Mesothelial cell of epicardium (in vitro differentiated cells): ENCODE results near the gene RAD51C. TPM values are rescaled to one million over a fixed set of nuclear protein-coding genes. Genes with fewer than 3 reads are reported as not detected.
"Not testable (repeated sequence)": the region's sequence is repeated elsewhere in the genome, so short reads cannot be mapped to it uniquely, and the experiment has no call there.

Experiments
- DNase-seq, 2 experiments: peaks; one replicate each; pipeline ENCODE4 v3.0.0; 2021; ENCODE audit warnings: low spot score in 2 of 2; ENCODE audit not compliant: unreplicated experiment in 2 of 2
- H3K27ac Mint-ChIP-seq: 2 replicates; pipeline ENCODE4 v1.8.0; 2021; ENCODE audit warnings: mixed read lengths
- H3K27me3 Mint-ChIP-seq: 2 replicates; pipeline ENCODE4 v1.8.0; 2021; ENCODE audit warnings: low read depth, mixed read lengths
- H3K36me3 Mint-ChIP-seq: 2 replicates; pipeline ENCODE4 v1.8.0; 2021; ENCODE audit warnings: mixed read lengths
- H3K4me1 Mint-ChIP-seq: 2 replicates; pipeline ENCODE4 v1.8.0; 2021; ENCODE audit warnings: mixed read lengths
- H3K4me3 Mint-ChIP-seq: 2 replicates; pipeline ENCODE4 v1.8.0; 2021; ENCODE audit warnings: mild to moderate bottlenecking, moderate library complexity, mixed read lengths
- H3K9me3 Mint-ChIP-seq: 2 replicates; pipeline ENCODE4 v1.8.0; 2021; ENCODE audit warnings: mixed read lengths
- CTCF ChIP-seq: fragments of 200-600 bp; sonication (generic); IDR thresholded peaks from one replicate; pipeline ENCODE4 v1.5.0; 2021; ENCODE audit warnings: antibody characterized with exemption; ENCODE audit not compliant: unreplicated experiment
- total RNA-seq: library from RNA; stranded (reverse); gene quantifications from 3 replicates; pipeline ENCODE4 v1.2.1, GENCODE V29; 2021

Gene RAD51C
- total RNA-seq, 1 donor from 2014 or later = 31.7 TPM

- Mint-ChIP-seq H3K27me3 (no peaks in the 10 kb centered on the region), H3K4me3 (no peak overlapping the region), H3K36me3 (no peaks in the 10 kb centered on the region), H3K9me3 (no peaks in the 10 kb centered on the region), H3K4me1 (peaks cover 4% of the 10 kb centered on the region), H3K27ac (peak overlapping the region; percentile 76)
- DNase-seq = no peak
- no peak for TF ChIP-seq CTCF
Observed at GRCh38 chr17:58679263-58680037, 13.0 kb upstream of the RAD51C start.

- H3K27me3 Mint-ChIP-seq = no peaks in the 10 kb centered on the region
- H3K9me3 Mint-ChIP-seq = no peaks in the 10 kb centered on the region
- H3K4me1 Mint-ChIP-seq = peaks cover 4% of the 10 kb centered on the region
- DNase-seq = no peak
- TF ChIP-seq CTCF = no peak
- H3K27ac Mint-ChIP-seq = peak overlapping the region; percentile 76
- H3K36me3 Mint-ChIP-seq = no peaks in the 10 kb centered on the region
- no peak overlapping the region for H3K4me3 Mint-ChIP-seq
Observed at GRCh38 chr17:58680038-58680369, 12.4 kb upstream of the RAD51C start.

GRCh38 chr17:58684003-58684402 lies 8.4 kb upstream of the RAD51C start:
- Mint-ChIP-seq H3K4me3 (no peak overlapping the region), H3K36me3 (no peaks in the 10 kb centered on the region), H3K4me1 (peaks cover 12% of the 10 kb centered on the region), H3K27me3 (no peaks in the 10 kb centered on the region), H3K27ac (no peak overlapping the region), H3K9me3 (no peaks in the 10 kb centered on the region)
- DNase-seq = no peak
- no peak for TF ChIP-seq CTCF

- not testable (repeated sequence) for H3K27me3 Mint-ChIP-seq, H3K4me3 Mint-ChIP-seq, DNase-seq, H3K27ac Mint-ChIP-seq, H3K36me3 Mint-ChIP-seq, H3K9me3 Mint-ChIP-seq
- H3K4me1 Mint-ChIP-seq = peaks cover 12% of the 10 kb centered on the region
Observed at GRCh38 chr17:58684462-58684861, 7.9 kb upstream of the RAD51C start.

GRCh38 chr17:58686980-58687379 lies 5.4 kb upstream of the RAD51C start:
- DNase-seq = no peak
- Mint-ChIP-seq H3K36me3 (no peaks in the 10 kb centered on the region), H3K9me3 (no peaks in the 10 kb centered on the region), H3K27me3 (no peaks in the 10 kb centered on the region), H3K4me1 (peaks cover 7% of the 10 kb centered on the region), H3K27ac (peak overlapping the region; percentile 59), H3K4me3 (no peak overlapping the region)
- no peak for TF ChIP-seq CTCF

GRCh38 chr17:58688521-58688920 lies 3.9 kb upstream of the RAD51C start:
- DNase-seq = no peak
- Mint-ChIP-seq H3K36me3 (no peaks in the 10 kb centered on the region), H3K4me3 (no peak overlapping the region), H3K27me3 (no peaks in the 10 kb centered on the region), H3K27ac (no peak overlapping the region), H3K9me3 (no peaks in the 10 kb centered on the region), H3K4me1 (peaks cover 23% of the 10 kb centered on the region)
- no peak for TF ChIP-seq CTCF

GRCh38 chr17:58690033-58690432 lies 2.4 kb upstream of the RAD51C start:
- peaks cover 32% of the 10 kb centered on the region for H3K4me1 Mint-ChIP-seq
- H3K27me3 Mint-ChIP-seq, DNase-seq, H3K9me3 Mint-ChIP-seq, H3K27ac Mint-ChIP-seq, H3K36me3 Mint-ChIP-seq, H3K4me3 Mint-ChIP-seq: not testable (repeated sequence)
